ENCODE results near the gene DIP2A.
"Not testable (repeated sequence)": the region's sequence is repeated elsewhere in the genome, so short reads cannot be mapped to it uniquely, and the experiment has no call there.

Gene DIP2A

DNA sequence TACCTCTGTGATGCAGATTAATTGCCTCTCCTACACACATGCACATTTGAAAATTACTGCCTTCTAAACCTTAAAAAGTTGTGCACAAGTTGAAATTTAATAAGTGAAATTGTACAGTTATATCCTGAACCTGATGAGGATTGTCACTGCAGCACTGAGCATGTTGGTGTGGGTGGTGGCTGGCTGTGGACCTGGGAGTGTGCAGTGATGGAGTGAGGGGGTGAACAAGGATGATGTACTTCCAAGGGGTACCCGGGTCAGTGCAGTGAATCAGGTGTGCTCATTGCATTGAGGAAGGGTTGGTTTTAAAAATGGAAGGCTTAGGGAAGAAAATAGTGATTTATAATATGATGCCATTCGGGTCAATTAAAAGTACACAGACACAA, 24.1 kb downstream of the DIP2A start:
- DNase-seq: no peak

DNA sequence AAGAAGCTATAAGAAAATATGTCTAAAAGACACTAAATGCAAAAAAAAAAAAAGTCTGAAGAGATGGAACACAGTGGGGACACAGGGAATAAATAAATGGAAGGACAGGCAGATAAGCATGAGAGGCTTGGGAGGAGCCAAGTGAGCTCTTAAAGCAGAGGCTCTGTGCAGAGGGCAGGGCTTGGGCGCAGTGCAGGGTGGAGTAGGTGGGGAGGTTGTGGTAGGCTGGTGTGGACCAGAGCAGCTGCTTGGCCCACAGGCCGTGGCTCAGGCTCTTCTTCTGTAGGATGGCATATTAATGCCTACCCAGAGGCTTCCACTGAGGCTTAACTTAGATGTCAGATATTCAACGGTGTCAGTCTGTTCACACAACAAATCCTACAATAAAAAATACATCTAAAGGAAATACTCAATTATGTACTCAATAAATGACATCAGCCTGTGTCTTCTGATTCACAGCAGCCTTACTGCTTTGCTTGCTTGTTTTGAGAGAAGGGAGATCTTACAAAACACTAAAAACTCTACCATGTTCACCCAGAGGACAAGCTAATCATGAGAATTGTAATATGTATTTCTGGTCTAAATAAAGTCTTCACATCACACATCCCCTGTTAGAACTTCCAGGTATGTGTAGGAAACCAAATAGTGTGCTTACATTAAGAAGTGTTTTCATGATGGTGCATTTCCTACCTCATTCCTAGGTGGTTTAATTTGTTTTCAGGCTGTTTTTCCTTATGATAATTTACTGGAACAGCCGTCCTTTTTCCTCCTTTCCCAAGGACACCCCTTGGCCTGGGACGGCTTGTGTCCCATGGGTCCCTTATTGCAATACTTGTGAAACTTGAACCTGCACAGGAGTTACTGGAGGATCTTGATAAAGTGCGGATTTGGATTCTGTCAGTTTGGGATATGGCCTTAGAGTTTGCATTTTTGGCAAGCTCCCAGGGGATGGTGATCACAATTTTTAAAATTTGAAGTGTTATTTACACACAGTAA, 24.9 kb downstream of the DIP2A start:
- no peak for DNase-seq

DNA sequence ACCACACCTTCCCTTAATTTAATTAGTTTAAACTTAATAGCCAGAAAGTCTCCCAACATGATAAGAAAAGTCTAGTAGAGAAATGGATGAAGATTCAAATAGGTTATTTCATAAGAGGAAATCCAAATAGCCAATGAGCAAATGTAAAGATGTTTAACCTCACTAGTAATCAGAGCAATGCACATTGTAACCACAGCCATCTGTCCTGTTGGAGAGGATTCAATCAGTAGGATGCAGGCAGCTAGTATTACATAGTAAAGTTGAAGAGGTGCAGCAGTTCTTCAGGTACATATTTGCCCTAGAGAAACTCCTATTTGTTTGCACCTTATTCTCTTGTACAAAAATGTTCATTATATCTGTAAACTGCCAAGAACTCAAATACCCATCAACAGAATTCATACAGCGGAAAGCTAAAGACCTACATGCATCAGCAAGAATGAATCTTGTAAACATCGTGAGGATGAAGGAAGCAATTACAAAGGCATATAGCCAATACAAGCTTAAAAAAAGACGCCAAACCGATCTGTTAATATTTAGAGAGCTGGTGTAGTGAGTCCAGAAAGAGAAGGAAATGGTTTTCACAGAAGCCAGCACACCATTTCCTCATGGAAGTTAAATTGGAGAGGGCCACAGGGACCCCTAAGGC, 27.9 kb downstream of the DIP2A start:
- DNase-seq: no peak

DNA sequence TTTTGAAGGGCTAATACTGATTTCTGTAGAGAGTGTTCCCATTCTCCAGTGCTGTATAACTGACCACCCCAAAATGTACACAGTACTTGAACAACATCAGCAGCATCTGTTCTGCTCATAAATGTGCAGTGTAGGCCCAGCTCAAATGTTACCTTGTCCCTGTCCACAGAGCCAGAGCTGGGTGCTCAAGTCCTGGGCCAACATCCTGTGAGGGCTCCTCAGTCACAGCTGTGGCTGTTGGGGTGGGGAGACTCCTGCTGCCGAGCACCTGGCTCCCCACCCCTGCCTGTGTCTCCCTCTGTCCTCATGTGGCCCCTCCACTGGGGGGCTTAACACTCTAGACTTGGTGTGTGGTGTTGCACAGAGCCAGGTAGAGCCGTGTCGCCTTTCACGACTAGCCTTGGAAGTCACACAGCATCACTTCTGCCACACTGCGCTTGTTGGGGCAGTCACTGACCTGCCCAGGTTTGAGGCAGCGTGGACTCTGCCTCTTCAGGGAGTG, 30.5 kb downstream of the DIP2A start:
- no peak for DNase-seq

DNA sequence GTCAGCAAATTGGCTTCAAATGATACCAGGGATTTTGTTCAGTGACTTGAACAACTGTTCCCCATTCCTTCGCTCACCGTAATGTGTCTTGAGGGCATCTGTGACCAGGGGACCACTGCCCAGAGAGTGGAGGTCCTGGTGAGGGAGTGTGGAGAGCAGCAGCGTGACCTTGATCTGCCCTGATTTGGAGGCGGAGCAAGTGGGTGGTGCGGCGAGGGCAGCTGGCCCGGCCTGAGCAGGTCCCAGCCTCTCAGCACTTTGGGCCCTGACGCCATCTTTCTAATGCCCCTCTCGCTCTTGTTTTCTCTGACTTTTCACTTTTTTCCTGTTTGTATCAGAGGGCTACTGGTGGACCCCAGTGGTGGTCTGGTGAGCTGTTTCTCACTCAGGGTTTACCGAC, 31.1 kb downstream of the DIP2A start:
- no peak for DNase-seq

DNA sequence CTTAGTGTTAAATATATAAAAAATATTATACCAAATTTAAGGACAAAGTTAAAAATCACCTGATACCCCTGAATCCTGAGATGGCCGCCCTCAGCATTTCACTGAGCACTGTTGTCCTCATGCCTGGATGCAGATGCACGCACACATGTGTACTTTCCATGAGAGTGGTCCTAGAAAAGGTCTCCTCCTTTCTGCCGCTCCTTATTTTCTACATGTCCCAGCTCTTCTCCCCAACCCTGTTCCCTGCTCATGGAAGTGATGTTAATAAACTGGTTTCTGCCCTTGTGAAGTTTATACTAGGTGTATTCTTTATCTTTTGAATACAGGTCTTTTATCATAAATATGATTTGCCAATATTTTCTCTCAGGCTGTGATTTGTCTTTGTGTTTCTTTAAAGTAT, 32.9 kb downstream of the DIP2A start:
- DNase-seq: no peak

DNA sequence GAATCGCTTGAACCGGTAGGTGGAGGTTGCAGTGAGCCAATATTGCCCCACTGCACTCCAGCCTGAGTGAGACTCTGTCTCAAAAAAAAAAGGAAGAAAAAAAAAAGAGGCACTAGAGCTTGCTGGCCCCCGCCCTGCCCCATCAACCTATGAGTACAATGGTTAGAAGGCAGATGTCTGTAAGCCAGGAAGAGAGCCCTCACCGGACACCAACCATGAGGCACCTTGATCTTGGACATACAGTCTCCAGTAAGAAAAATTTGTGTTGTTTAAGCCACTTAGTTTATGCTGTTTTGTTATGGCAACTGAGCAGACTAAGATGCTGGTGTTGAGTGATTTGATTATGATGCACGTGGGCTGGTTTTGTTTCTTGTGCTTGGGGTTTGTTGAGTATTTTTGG, 34.2 kb downstream of the DIP2A start:
- DNase-seq: no peak

DNA sequence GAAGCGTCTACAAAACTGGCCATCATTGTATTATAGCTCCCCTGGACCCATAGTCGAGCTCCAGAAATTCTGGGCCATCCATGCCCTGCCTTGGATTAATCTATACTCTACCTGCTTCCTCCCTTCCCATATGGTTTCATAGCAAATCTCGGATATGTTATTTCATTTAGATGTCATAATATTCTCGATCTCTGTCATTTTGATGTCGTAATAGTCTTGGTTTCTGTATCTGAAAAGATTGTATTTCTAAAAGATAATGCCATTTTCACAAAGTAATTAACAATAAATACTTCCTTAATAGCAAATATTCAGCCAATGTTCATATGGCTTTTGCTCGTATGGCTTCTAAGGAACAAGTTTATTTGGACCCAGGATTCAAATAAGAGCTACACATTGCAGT, 35.1 kb downstream of the DIP2A start:
- no peak for DNase-seq

DNA sequence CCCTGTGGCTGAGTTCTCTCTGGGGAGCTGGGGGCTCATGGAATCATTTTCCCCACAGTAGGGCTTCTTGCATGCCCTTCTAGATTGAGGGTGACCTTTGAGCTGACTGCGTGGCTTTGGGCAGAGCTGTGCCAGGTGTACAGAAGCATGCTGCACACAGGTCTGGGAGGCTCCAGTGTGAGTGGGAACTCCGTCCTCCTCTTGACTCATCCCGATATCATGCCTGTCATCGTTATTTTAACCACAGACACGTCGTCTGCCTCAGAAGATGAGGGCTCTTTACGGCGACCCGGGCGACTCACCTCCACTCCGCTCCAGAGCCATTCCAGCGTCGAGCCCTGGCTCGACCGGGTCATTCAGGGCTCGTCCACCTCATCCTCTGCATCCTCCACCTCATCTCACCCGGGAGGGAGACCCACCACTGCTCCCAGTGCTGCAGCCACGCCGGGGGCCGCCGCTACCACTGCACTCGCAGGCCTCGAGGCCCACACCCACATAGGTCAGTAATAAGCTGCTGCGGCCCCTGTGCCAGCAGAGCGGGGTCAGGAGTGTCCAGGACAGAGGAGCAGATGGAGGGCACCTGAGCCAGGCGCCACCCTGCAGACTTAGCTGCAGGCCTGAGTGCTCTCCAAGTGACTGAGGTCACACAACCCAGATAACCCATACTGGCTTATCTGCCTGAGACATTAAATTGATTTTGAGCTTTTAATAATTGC, 39.8 kb downstream of the DIP2A start:
- DNase-seq: no peak

DNA sequence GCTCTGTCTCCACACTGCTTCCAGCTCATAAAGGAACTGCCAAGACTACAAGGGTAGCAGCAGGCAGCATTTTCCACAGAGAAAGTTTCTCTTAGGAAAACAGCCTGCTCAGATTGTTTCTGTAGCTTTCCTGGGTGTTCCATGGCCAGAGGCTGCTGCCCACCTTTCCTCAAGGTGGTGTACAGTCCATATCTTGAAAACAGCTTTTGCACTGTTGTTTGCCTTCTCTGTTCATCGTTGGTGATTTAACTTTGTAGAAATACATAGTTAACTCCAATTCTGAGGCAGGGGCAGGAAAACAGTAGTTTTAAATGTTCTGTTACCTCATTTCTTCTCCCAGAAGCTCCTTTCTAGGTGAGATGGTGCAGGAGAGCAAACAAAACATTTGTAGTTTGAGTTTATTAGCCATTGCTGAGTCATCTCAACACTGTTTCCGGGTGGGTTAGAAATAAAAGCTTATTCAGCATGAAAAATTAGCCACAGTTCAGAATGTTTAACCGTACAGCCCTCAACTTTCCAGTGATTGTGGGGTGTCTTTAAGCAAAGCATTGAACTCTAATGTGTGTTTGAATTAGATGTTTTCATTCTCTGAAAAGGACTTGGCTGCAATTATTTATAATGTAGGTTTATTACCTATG, 41.7 kb downstream of the DIP2A start:
- no peak for DNase-seq

DNA sequence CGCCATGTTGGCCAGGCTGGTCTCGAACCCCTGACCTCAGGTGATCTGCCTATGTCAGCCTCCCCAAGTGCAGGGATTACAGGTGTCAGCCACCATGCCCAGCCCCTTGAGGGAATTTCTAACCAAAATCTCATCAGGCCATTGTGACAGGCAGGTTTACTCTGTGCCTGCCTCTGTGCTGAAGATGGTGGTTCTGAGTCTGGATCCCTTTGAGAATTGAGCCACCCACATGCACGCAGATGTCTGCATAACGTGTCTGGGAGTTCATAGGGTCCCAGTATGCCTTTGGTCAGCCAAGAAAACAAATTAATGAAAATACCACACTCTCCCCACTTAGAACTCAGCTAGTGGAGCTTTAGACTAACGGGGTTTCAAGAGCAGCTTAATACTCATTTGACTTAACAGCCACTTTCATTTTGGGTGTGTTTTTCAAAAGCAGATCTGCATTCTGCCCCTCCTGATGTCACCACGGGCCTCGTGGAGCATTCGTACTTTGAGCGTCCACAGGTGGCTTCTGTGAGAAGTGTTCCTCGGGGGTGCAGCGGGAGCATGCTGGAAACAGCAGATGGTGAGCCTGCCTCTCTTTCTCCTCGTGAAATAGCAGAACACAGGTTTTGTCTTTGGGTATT, 45.3 kb downstream of the DIP2A start:
- no peak for DNase-seq

DNA sequence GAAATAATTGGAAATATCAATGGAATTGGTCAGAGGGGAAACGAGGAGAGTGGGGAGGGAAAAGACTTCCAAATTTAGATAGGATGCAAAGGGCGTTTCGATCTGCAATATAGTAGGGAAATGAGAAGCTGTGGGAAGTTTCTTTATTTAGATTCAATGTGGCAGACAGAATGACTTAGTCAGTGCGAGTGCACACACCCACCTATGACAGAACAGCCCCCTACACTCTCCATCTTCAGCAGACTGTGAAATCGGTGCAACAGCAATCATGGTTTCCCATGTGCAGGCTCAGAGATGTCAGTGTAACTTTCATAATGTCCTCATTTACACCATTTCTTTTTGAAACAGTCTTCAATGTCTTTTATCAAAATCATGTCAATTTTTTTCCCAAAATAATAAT, 46.0 kb downstream of the DIP2A start:
- DNase-seq: no peak

DNA sequence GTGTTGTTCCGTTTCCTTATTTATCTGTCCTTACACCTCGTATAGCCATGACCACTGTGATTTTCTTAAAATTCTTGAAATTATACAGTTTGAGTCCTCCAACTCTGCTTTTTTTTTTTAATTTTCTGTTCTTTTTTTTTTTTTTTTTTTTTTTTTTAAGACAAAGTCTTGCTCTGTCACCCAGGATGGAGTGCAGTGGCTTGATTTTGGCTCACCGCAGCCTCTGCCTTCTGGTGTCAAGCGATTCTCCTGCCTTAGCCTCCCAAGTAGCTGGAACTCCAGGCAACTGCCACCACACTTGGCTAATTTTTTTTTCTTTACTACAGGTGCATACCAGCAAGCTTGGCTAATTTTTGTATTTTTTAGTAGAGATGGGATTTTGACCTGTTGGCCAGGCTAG, 48.9 kb downstream of the DIP2A start:
- no peak for DNase-seq

DNA sequence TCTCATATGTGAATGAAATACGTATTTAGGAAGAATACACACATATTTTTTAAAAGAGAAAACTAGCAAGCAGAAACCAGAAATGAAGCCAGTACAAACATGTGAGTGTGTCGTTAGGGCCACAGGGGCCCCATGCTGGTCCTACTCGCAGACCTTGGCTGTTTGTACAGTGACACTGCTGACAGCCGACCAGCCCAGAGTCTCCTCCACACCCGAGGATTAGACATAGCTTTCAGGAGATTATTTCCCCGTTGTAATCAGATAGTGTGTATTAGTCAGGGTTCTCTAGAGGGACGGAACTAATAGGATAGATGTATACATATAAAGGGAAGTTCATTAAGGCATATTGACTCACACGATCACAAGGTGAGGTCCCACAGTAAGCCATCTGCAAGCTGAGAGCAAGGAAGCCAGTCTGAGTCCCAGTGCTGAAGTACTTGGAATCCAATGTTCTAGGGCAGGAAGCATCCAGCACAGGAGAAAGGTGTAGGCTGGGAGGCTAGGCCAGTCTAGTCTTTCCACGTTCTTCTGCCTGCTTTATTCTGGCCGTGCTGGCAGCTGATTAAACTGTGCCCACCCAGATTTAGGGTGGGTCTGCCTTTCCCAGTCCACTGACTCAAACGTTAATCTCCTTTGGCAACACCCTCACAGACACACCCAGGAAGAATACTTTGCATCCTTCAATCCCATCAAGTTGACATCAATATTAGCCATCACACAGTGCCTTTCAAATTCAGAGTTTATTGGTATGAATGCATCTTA, 51.2 kb downstream of the DIP2A start:
- no peak for DNase-seq

DNA sequence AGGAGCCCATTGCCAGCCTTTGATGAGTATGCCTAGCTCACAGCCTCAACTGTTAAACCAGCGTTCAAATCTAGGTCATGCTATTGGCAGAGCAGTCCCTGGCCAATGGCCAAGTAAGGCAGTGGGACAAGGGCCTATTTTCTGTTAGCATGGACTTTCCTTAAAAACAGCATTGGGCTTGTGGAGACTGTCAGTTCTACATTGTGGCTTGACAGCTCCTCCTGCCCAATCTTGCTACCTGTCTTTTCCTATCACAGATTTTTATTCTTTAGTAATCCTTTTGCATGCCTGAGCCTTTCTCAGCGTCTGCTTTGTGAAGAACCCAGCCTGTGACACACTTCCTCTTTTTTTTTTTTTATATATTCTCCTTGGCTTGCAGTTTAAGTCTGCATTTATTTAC, 56.4 kb downstream of the DIP2A start:
- DNase-seq: peak; percentile 19

DNA sequence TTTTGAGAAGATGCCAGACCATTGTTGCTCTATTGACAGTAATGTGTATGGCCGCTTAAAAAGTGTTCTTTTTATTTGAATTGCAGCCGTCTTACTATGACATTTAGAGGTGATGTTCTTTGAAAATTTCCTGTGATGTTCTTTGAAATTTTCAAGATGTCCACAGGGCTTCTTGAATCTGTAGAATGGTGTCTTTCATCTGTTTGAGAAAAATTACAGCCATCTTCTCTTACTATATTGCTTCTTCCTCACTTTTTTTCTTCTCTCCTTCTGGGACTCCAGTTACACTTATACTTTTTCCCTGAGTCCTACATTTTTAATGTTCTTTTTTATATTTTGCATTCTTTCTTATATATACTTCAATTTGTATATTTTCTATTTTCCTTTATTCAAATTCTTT, 57.4 kb downstream of the DIP2A start:
- no peak for DNase-seq

DNA sequence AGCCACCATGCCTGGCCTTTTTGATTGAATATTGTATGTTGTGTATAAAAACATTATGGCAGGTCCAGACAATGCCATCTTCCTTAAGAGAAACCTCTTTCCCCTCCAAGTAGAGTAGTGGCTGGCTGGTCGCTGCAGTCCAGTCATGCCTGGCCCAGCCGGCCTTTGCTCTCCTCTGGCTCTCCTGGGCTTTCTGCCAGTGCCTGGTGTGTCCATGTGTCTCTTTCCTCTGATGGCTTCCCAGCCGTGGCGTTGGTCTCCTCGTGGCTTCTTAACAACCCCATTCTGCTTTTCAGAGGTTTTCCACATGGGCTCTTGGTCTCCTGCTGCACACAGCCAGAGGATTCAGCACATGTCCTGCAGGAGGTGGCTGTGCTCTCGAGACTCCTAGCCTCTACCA, 58.7 kb downstream of the DIP2A start:
- DNase-seq: no peak

DNA sequence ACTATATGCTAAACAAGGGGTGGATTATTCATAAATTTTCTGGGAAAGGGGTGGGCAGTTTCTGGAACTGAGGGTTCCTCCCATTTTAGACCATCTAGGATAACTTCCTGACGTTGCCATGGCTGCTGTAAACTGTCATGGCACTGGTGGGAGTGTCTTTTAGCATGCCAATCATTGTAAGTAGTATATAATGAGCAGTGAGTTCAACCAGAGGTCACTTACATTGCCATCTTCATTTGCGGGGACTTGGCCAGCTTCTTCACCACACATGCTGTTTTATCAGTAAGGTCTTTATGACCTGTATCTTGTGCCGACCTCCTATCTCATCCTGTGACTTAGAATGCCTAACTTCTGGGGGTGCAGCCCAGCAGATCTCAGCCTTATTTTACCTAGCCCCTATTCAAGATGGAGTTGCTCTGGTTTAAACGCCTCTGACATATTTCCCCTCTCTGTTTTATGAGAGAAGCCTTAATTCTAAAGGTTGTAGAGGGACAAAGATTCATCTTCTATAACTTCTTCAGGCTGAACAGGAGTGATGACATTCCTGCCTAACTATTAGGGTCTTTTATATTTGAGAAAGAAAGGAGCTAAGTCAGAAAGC, 60.4 kb downstream of the DIP2A start:
- no peak for DNase-seq

DNA sequence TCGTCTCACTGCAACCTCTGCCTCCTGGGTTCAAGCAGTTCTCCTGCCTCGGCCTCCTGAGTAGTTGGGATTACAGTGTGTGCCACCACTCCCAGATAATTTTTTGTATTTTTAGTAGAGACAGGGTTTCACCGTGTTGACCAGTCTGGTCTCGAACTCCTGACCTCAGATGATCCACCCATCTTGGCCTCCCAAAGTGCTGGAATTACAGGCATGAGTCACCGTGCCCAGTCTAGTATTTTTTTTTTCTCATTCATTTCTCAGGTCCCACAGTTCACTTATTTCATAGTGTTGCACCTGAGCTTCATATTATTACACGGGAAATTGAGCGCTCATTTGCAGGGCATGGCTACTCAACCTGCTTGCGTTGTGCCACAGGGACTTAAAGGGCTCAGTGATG, 68.7 kb downstream of the DIP2A start:
- not testable (repeated sequence) for DNase-seq

DNA sequence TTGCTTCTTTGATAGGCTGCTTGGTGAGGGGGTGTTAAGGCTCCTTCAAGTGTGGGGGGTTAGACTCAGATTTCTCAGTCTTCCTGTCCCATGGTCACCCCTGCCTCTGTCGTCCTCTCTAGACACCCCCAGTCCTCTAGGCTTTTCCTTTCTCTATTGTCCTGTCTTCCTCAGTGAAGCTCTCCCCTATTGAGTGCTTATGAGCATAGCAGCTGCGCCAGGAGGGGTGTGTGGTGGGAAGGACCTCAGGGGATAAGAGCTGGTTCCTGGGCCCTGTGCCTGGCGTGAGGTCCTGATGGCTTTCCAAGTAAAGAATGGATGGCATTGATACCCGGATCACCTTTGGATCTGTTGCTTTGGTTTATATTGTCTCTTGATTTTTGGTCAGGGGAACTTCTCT, 69.1 kb downstream of the DIP2A start:
- DNase-seq: no peak

DNA sequence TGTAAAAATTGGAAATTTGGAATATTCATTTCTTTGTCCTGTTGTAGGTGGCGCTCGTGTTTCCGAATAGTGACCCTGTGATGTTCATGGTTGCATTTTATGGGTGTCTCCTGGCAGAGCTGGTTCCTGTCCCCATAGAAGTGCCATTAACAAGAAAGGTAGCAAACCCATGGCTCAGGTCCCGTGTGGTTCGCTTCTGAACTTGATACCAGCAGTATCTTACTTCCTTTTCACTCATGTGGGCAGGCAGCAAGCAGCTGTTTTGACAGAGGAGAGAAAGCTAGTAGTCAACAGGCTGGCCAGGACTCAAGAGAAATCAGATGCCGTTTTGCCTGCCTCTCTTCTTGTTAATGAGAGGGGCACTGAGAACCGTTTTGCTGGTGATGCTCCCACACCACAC, 73.4 kb downstream of the DIP2A start:
- no peak for DNase-seq

All from NCI-H2029 (cell line).